HG03135 (cell line): Measurements from ENCODE around the gene NOTCH1.
"Not testable (repeated sequence)": the region's sequence is repeated elsewhere in the genome, so short reads cannot be mapped to it uniquely, and the experiment has no call there.

Experiments used
- ATAC-seq: cut with Tn5 transposase; IDR thresholded peaks from one replicate; pipeline ENCODE4 v1.9.1; 2021; ENCODE audit warnings: mild to moderate bottlenecking, moderate library complexity; ENCODE audit not compliant: unreplicated experiment

NOTCH1 gene

DNA sequence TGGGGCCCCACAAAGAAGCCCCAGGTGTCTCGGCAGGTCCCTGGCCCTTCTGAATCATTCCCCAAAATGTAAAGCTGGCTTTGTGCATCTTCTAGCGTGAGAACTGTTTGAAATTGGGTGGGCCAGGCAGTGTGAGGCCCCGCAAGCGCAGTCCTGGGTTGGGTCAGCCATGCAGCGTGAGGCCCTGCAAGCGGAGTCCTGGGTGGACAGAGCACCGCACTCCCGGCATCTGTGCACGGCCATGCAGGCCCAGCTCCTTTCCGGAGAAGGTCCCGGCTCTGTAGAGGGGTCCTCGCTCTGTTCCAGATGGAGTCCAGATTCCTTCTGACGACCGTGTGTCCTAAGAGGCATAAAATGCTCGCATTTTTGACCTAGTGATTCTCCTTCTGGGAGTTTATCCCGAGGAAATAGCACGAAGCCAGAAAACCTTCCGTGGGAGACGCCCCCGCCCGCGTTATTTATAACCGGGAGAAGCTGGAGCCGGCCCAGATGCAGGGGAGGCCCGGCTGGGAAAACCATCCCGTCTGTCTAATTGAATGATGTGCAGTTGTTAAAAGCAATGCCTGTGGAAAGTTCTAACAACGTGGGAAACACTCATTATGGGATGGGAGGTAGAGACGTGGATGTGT, 19.4 kb upstream of the NOTCH1 start:
- ATAC-seq, result no peak

DNA sequence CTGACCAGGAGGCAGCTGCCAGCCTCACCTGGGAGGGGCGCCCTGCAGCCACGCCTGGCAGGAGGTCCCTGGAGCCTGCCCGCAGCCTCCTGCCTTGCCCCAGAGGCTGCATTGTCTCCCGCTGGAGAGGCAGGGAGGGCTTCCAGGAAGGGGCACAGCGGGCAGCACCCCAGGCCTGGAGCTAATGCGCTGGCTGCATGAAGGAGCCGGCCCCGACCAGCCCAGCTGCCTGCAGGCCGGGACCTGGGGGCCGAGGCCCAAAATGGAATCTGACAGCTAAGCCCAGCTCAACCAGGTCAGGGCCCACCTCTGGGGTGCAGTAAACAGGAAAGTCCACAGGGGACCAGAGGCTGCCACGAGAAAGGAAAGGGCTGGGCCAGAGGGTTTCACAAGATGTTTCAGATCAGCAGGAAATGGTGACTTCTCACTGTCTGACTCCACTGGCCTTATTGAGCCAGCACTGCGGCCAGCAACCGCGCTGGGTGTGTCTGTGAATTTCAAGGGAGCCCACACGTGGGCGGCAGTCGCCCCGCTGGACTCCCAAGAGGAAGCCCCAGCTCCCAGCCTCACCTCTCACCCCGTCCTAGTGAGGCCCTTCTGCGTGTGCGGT, 18.6 kb upstream of the NOTCH1 start:
- no peak for ATAC-seq

DNA sequence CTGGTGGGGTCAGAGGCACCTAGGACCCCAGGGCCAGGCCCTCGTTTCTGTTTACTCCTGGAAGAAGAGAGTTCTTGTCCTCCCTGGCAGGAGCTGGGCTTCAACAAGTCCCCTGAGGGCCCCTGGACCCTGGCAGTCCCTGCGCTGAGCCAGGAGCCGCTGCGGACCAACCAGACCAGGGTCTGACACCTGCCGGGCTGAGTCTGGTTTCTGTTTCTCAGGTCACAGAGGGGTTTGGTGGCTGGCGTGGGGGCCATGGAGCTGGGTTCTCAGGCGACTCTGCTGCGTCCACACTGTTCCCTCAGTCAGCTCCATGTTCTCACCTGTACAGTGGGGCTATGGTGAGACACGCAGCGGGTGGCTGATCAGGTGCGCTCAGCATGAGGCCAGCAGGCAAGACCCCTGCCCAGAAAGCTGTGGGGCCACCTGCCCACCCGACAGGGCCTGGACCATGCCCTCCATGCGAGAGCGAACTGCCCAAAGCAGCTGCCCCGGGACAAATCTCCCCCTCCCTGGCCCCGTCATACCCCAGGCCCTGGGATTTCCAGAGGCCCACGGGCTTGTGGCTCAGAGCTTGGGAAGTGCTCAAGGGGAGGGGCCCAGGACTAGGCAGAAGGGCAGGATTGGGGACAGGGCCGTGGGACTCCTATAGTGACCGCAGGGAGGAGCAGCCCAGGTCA, 17.9 kb upstream of the NOTCH1 start:
- ATAC-seq, result no peak

DNA sequence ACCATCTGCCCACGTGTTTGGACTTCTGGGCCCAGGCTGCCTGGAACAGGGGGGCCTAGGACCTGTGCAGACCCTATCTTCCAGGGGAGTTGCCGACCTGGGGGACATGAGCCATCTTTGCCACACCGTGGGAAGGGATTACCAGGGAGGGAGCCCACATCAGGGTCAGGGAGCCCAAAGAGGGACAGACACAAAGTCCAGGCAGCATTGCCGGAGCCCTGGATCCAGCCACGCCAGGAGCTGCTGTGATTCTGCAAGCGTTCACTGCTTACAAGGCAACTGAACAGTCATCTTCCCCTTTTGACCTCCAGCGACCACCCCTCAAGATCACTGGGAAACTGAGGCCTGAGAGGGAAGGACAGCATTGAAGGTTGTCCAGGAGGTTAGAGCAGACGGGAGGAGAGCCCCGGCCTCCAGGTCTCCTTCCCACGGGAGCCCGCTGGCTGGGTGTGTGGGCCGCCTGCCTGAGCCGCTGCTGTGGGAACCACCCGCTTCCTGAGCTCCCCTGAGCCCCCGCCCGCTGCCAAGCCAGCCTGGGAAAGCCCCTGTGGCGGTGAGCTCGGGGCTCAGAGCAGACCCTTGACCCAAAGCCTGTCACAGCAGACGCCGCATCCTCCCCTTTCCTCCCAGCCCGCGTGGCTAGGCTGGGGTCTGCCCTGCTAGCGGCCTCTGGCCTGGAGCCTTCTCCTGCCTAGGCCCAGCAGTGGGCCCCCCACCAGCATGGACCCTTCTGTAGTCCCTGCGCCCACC, 17.1 kb upstream of the NOTCH1 start:
- no peak for ATAC-seq

DNA sequence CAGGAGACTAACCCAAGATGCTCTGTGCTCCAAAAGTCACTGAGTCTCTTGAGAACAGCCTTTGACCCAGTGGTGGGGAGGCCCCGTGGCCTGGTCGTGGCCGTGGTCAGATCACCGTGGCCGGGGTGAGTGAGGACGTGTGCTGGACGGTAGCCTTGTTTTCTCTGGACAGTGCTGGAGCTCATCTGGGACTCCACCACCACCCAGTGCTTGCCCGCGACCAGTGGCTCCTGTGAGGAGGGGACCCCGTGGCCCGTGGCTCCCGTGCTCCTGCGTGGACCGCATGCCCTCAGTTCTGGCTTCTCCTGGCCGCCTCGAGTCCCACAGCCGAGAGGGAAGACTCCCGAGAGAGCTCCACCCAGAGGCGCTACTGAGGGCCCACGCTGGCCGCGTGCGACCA, 15.9 kb upstream of the NOTCH1 start:
- ATAC-seq, result no peak

DNA sequence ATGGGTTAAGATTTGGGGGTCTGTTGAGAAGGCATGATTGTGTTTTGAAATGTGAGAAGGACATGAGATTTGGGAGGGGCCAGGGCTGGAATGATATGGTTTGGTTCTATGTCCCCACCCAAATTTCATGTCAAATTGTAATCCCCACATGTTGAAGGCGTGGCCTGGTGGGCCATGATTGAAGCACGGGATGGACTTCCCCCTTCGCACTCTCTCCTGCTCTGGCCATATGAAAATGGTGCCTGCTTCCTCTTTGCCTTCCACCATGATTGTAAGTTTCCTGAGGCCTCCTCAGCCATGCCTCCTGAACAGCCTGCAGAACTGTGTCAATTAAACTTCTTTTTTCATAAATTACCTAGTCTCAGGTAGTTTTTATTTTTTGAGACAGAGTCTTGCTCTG, 14.7 kb upstream of the NOTCH1 start:
- no peak for ATAC-seq

DNA sequence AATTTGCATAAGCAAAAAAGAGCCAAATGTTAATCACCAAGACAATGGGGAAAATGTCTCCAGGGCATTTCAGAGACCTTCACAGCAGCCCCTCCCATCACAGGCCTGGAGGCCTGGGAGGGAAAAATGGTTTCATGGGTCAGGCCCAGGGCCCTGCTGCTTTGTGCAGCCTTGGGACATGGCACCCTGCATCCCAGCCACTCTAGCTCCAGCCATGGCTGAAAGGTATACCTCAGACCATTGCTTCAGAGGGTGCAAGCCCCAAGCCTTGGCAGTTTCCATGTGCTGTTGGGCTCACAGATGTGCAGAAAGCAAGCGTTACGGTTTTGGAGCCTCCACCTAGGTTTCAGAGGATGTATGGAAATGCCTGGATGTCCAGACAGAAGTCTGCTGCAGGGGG, 13.5 kb upstream of the NOTCH1 start:
- not testable (repeated sequence) for ATAC-seq

DNA sequence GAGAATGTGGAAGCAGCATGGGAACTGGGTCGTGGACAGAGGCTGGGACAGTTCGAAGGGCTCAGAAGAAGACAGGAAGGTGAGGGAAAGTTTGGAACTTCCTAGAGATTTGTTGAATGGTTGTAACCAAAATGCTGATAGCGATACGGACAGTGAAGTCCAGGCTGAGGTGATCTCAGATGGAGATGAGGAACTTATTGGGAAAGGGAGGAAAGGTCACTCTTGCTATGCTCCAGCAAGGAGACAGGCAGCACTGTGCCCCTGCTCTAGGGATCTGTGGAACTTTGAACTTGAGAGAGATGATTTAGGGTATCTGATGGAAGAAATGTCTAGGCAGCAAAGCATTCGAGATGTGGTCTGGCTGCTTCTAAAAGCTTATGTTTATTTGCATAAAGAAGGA, 13.0 kb upstream of the NOTCH1 start:
- not testable (repeated sequence) for ATAC-seq

DNA sequence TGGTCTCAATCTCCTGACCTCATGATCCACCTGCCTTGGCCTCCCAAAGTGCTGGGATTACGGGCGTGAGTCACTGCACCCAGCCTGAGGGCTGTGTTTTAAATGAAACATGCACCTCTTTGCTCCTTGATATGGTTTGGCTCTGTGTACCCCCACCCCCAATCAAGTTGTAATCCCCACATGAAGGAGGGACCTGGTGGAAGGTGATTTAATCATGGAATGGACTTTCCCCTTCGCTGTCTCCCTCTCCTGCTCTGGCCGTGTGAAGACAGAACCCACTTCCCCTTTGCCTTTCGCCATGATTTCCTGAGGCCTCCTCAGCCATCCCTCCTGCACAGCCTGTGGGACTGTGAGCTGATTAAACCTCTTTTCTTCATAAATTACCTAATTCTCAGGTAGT, 12.5 kb upstream of the NOTCH1 start:
- ATAC-seq, result no peak

DNA sequence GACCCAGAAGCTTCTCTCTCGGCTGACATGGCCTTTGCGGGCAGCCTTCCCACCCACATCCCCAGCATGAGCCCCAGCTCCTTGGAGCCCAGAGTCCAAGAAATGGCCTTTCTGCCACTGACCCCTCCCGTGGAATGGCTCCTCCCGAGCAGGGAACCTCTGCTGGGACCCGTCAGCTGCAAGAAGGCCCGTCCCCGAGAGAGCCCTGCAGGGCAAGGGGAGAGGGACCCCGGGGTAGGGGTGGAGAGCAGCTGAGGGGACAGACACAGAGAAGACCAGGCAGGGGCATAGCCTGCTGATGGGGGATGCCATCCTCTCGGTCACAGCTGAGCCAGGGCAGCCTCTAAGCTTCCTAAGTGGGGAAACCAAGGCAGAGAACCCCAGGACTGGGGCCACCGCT, 11.2 kb upstream of the NOTCH1 start:
- ATAC-seq, result no peak

DNA sequence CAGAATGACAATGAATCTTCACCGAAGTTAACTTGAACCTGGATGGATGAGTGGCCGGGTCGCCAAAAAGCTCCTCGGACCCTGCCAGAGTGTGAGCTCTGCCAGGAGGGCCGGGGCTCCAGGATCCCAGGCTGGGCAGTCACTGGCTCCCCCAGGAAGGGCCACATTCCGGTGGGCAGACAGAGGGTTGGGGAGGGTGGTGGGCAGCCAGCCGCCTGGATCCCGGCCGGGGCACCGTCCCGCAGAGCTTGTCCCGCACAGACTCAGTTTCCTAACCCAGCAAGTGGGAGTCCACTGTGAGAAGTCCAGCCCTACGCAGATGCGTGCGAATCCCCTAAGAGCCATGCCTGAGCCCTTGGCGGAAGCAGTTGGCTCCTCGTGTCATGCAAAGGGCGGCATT, 10.3 kb upstream of the NOTCH1 start:
- no peak for ATAC-seq

DNA sequence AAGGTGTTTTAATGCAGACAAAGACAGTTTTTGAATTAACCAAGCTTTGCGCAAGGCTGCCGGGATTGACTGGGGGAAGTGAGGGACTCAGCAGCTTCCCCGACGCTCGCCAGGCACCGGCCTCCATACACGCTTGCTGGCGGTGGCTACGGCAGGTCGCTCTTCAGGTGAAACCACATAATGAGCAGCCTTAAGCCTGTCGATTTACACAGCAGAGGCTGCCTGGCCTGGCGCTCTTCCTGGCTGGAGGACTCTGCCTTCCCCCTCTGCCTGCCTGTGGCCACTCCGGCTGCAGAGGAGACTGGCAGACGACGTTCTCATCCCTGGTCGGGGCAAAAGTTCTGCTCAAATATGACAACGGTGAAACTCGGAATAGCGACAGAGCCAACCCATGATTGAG, 9.0 kb upstream of the NOTCH1 start:
- no peak for ATAC-seq

DNA sequence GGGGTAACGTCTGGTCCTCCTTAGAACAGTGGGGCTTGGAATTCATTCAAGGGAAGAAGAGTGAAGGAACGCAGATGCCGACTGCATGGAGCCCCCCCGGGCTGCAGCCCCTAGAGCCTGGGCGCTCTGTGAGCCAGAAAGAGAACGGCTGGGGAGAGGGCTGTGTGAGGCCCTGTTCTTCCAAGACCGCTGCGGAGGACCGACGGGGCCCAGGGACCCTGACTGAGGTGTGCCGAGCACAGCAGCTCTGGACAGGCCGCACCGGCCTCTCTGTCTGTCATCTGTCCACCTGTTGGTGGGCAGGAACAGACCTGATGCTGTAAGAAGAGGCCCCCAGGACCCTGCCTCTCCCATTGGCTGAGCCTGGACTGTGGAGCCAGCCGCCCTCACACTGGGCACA, 7.7 kb upstream of the NOTCH1 start:
- ATAC-seq, result no peak

DNA sequence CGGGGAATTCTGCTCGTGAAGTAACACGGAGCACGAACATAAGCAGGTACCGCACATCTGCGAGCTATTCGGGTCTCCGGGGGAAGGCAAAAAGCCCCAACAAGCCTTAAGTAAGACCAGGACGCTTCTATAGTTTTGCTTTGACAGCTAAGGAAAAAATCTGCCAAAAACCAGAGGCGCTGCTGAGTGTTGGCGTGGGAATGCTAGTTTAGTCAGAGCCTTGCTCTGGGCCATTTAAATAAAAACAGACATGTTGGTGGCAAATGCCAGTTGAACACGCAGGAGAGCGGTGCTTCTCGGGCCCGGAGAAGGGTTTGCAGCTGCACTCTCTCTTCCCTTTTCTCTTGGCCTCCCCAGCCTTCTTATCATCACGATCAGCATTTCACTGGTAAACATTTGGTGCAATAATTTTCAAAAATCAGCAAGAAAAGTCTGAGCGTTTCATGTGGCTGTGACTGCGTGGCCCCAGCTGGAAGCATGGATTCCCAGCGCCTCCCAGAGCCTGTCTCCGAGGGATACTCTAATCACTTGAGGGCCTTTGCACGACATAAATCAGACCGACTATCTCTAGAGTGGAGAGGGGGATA, 6.4 kb upstream of the NOTCH1 start:
- no peak for ATAC-seq

DNA sequence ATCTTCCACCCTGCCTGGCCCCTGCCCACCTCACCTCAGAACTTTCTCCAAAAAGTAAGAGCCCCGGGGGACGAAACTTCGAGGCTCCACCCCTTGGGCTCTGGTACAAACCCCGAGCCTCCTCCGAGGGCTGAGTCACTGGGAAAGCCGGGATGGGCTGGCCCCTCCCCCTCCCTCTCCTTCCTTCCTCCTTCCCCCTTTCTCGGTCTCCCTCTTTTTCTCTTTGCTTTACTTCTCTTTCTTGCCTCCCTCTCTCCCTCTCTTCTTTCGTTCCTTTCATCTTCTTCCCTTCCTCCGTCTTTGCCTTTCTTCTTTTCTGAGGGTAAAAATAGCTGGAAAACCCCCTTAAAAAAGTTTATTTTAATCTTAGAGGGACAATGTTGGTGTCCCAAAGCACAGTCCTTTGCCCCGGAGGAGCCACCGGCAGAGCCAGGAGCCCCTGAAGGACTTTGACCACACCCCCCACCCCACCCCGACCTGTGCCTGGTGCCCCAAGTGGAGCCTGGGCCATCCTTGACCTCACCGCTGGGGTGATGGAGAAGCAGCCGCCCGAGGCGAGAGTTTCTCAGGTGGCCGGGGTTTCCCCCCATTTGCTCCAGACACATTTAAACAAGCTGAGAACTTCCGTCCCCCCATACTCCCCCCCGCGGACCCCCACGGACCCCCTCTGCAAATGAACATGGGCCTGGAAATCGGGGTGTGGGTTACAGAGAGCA, 5.7 kb upstream of the NOTCH1 start:
- ATAC-seq, result no peak

DNA sequence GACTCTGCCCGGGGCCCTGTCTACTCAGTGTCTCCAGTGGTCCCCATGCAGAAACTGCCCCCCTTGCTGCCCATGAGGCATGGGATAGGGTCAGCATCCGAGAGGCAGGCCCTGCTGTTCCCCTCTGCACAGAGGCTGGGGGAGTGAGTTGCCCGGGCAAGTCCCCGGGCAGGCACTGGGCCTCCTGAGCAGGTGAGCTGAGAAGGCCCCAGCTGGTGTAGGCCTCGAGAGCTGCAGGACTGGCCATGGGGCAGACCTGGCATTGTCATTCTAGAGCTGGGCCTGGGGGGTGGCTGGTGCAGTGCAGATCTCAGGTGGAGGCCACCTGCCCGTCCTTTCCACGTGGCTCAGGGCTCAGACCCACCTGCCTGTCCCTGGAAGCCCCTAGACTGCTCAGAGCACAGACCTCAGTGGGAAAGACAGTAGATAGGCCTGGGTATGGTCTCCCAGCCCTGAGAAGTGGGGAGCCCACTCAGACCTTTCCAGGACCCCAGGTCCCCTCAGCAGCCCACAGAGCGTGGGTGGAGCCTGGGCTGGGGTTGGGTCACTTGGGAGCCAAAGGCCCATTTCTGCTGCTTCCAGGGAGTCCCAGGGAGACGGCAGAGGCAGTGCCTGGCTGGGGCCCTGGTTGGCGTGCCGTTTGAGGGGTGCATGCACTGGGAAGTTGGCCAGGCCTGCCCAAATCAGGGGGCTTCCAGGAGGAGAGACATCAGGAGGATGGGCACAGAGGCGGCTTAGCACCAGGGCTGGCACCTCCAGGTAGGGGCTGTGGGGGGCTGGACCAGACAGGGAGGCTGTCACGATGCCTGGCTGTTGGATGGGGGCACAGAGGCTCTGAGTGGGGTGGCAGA, 4.8 kb upstream of the NOTCH1 start:
- ATAC-seq, result no peak

DNA sequence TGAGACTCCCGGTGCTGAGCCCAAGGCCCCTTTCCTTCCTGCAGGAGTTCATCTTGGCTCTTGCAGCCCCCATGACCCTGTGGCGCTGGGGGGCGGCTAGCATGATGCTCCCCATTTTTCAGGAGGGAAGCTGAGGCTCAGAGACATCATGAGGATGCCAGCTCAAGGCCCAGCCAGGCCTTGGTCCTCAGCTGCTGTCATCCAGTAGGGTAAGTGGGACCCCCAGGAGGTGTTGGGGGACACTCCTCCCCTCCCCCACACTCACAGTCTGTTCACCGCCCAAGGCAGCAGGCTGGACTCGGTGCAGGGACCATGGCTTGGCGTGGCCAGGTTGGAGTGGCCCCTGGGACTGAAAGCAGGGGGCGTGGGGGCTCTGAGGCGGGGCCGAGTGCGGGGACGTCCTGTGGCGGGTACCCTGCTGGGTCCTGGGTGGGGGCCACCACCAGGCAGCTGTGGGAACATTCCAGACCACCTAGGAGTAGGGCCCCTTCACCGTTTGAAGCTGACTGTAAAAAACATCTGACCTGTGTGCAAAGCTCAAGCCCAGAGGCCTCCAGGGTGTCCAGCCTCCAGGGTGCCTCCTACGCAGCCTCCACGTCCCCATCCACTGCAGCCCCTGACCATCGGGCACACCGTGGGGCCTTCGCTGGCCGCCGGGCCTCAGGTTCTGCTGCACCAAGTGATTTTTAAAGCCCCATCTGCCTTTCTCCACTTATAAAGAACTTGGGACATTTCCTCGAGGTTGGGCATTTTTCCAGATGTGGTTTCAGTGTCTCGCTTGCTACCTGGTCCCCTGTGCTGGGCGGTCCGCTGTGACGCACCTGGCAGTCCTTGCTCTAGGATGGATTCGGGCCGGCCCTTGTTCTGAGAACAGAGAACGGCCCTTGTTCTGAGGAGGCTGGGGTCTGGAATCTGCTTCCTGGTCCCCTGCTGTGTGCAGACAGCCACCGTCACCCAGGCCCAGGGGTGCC, 3.4 kb upstream of the NOTCH1 start:
- ATAC-seq, result no peak

DNA sequence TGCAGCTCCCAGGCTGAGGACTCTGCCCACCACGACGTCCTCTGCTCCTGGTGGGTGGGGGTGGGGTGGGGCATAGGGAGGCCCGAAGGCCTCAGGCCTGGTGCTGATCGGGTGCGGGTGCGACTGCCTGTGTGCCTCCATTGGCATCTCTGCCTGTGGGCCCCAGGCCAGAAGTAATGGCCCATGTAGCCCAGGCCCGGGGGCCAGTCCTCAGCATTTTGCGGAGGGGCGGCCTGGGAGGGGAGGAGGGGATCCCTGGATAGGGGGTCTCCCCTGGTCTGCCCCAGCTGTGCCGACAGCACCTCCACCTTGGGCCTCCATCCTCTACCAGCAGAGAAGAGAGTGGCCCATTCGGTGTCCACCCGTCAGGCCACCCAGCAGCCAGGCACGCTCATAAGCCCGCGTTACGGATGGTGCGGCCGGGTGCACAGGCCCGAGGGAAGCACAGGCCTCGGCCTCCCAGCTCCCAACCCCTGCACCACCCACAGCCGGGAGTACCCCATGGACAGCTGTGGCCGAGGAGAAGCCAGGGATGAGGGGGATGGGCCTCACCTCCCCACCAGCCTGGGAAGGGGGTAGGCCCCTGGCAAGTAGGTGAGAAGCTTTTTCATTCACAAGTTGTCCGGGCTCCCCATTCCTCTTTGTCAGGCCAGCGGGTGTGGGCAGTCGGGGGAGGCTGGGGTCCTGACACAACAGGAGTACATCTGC, 1.8 kb upstream of the NOTCH1 start:
- no peak for ATAC-seq
